GM06990 (cell line): Measurements from ENCODE around the gene TMEM233.

ENCODE experiments used
- DNase-seq: peaks from one replicate; pipeline ENCODE4 v3.0.0-alpha.2; 2011; ENCODE audit not compliant: insufficient read length; ENCODE audit errors: extremely low read depth
- H3K27me3 ChIP-seq: replicated peaks from 2 replicates; pipeline ENCODE4 v1.6.0; 2011; ENCODE audit warnings: low read length; ENCODE audit not compliant: control insufficient read depth, insufficient read depth
- H3K36me3 ChIP-seq: 2 replicates; pipeline ENCODE4 v1.5.1; 2011; ENCODE audit warnings: low read length; ENCODE audit not compliant: control insufficient read depth, insufficient read depth
- H3K4me3 ChIP-seq: replicated peaks from 2 replicates; pipeline ENCODE4 v1.5.1; 2011; ENCODE audit warnings: low read depth, mild to moderate bottlenecking, control low read depth, low read length
- CTCF ChIP-seq: IDR thresholded peaks from 2 replicates; pipeline ENCODE4 v1.5.1; 2011; ENCODE audit warnings: low read length, control low read depth, mild to moderate bottlenecking, inconsistent platforms; ENCODE audit not compliant: insufficient read depth, poor library complexity, severe bottlenecking

The TMEM233 gene

GRCh38 chr12:119578112-119578511 is 15.5 kb upstream of the TMEM233 start:
- no peaks in the 10 kb centered on the region for H3K27me3 ChIP-seq
- no peak for TF ChIP-seq CTCF
- no peaks in the 10 kb centered on the region for H3K36me3 ChIP-seq
- no peak overlapping the region for H3K4me3 ChIP-seq
- DNase-seq = no peak

DNA sequence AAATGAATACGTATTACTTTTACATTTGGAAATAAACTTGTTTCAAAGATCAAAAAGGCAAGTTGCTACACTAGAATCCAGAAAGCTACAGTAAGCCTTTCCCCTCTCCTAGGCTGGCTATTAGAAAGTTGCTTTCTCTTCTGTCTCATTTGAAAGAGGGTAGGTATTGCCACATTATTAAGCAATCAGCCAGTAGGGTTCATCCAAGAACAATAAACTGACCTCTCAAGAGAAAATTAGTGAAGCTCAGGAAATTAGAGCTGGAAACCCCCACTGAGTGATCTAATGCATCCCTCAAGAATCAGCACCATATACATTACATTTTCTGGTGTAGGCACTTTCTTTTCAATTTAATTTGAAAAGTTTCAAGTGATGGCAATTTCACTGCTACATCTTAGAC is 4.5 kb upstream of the TMEM233 start:
- Histone ChIP-seq H3K36me3 (no peaks in the 10 kb centered on the region), H3K4me3 (no peak overlapping the region), H3K27me3 (peaks cover 1% of the 10 kb centered on the region)
- no peak for TF ChIP-seq CTCF
- DNase-seq = no peak

DNA sequence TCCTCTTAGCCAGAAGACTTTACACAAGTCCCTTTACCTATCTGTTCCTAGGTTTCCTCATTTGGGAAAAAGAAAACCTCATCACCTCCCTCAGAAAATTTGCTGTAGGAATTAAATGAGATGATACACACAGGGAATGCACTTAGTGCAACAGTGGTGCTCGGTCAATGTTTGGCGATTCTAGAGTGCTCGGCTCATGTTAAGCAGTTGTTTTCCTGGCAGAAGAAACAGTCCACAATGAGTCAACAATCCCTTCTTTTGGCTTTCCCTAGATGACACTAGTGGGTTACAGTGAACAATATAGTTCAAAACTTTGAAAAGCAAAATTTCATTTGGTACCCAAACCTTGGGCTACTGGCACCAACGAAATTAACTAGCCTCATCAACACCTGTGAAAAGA is 3.9 kb upstream of the TMEM233 start:
- H3K36me3 ChIP-seq = no peaks in the 10 kb centered on the region
- DNase-seq = no peak
- H3K27me3 ChIP-seq = peaks cover 2% of the 10 kb centered on the region
- no peak overlapping the region for H3K4me3 ChIP-seq
- TF ChIP-seq CTCF = no peak

- no peak overlapping the region for H3K4me3 ChIP-seq
- no peak for TF ChIP-seq CTCF
- no peak for DNase-seq
- peaks cover 2% of the 10 kb centered on the region; the same call in 1 of the 2 replicates for H3K27me3 ChIP-seq
- H3K36me3 ChIP-seq = no peaks in the 10 kb centered on the region
These were observed 1.3 kb upstream of the TMEM233 start for GRCh38 chr12:119592232-119592631.

DNA sequence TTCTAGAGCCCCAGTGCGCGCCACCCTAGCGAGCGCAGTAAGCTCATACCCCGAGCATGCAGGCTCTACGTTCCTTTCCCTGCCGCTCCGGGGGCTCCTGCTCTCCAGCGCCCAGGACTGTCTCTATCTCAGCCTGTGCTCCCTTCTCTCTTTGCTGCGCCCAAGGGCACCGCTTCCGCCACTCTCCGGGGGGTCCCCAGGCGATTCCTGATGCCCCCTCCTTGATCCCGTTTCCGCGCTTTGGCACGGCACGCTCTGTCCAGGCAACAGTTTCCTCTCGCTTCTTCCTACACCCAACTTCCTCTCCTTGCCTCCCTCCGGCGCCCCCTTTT is 791 bp downstream of the TMEM233 start:
- H3K4me3 ChIP-seq = no peak overlapping the region

More for the DNA sequence above, 791 bp downstream of the TMEM233 start:
- no peaks in the 10 kb centered on the region for H3K36me3 ChIP-seq
- DNase-seq = no peak
- peaks cover 2% of the 10 kb centered on the region; the same call in 1 of the 2 replicates for H3K27me3 ChIP-seq
- TF ChIP-seq CTCF = no peak
